ENCODE results near the gene HDAC9.

HDAC9 gene

DNA sequence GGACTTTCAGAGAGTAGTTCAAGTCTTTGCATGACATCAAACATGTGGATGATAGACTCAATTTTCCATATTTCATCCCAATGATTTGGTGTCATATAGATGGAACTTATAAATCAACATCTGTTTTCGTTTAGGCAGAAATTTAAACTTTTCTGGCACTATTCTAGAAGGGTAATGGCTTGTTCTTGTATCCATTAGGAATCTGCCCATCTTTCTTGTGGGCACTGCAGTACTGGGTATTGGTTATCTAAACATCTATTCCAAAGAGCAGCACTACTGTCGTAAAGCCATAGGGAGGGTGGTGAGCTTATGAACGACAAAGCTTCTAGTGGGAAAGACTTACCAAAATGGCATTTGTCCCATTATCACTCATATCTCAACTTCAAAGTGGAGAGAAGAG lies 348.4 kb downstream of the HDAC9 start:
- no peak overlapping the region for H3K4me3 ChIP-seq (ENCODE audit: control insufficient read depth, low read depth, low read length)
- DNase-seq (ENCODE audit: low read depth), result no peak
- TF ChIP-seq, protein P1, sequence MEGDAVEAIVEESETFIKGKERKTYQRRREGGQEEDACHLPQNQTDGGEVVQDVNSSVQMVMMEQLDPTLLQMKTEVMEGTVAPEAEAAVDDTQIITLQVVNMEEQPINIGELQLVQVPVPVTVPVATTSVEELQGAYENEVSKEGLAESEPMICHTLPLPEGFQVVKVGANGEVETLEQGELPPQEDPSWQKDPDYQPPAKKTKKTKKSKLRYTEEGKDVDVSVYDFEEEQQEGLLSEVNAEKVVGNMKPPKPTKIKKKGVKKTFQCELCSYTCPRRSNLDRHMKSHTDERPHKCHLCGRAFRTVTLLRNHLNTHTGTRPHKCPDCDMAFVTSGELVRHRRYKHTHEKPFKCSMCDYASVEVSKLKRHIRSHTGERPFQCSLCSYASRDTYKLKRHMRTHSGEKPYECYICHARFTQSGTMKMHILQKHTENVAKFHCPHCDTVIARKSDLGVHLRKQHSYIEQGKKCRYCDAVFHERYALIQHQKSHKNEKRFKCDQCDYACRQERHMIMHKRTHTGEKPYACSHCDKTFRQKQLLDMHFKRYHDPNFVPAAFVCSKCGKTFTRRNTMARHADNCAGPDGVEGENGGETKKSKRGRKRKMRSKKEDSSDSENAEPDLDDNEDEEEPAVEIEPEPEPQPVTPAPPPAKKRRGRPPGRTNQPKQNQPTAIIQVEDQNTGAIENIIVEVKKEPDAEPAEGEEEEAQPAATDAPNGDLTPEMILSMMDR (conservative IDR thresholded peaks at IDR 0.05; ENCODE audit: control insufficient read depth, insufficient read depth, low read depth, low read length), result no peak

DNA sequence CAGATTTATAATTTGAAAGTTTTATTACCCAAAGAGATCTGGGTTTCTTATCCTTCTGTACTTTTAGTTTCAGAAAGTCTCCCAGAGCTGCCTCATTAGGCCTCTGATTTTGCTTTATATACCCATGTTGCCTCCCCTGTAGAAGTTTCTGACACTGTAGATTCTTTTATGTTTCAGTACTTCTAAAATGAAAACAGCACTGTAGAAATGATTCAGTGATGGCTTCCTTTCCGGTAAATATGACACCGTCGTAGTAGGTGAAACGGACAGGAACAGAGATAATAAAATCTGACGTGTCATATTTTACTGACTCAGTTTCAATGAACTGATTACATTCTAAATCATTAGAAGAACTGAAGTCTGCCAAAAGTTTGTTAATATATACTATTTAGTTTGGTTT lies 349.2 kb downstream of the HDAC9 start:
- TF ChIP-seq, protein P1 (conservative IDR thresholded peaks at IDR 0.05; ENCODE audit: control insufficient read depth, insufficient read depth, low read depth, low read length), result no peak
- DNase-seq (ENCODE audit: low read depth), result no peak

DNA sequence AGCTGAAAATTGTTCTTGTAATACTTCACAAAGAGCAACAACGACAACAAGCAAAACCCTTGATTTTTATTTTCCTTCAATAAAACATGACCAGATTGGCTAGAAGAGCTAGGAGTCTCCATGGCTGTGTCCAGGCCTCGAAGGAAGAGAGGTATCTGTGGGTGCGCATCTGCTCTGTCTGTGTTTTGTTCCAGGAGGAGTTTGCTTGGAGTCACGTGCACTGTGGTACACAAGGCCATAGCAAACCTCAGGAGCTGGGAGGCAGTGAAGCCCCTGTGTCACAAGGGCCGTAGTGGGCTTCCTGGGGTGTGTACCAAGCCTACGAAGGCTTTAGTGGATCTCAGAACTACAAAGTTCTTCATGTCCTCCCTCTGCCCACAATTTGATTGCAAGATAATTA lies 350.2 kb downstream of the HDAC9 start:
- no peak overlapping the region for H3K4me3 ChIP-seq (ENCODE audit: control insufficient read depth, low read depth, low read length)
- DNase-seq (ENCODE audit: low read depth), result no peak
- TF ChIP-seq, protein P1 (conservative IDR thresholded peaks at IDR 0.05; ENCODE audit: control insufficient read depth, insufficient read depth, low read depth, low read length), result no peak

More for the DNA sequence above, 349.2 kb downstream of the HDAC9 start:
- no peak overlapping the region for H3K4me3 ChIP-seq (ENCODE audit: control insufficient read depth, low read depth, low read length)

DNA sequence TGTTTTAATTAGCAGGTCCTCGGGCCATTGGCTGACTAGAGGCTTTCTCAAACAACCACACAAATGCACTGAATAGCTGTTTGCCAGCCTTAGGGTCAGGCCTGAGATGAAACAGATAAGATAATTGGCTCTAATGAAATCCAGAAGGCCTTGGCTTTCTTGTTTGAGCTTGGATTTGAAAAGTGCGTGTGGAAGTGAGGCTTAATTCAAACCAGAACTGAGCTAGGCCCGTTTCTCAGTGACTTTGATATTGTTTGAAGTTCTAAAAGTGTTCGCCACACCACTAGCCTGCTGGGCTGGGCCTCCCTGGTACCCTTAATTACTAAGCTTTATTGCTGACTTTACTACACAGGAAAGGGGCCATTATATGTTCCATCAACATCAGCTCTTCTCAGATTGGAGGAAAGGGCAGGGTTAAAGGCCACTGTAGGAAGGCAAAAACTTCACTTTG lies 351.2 kb downstream of the HDAC9 start:
- H3K4me3 ChIP-seq (ENCODE audit: control insufficient read depth, low read depth, low read length), result no peak overlapping the region
- TF ChIP-seq, protein P1 (conservative IDR thresholded peaks at IDR 0.05; ENCODE audit: control insufficient read depth, insufficient read depth, low read depth, low read length), result no peak
- DNase-seq (ENCODE audit: low read depth), result no peak

DNA sequence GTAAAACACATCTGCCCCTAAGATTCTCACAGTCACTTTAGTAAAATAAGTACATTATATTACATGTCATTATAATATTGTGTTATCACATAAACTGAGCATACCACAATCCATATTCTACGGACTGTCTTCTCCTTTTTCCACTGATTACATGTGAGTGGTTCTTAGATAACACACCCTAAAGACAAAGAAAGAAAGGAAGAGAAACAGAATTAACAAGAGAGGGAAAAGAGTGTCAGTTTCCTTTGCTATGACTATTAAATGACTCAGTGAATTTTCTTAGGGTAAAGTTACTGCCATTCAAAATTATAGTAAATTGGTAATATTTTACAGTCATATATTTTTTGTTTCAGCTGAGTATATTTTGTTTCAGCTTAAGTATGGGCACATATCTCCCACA lies 353.6 kb downstream of the HDAC9 start:
- no peak for DNase-seq (ENCODE audit: low read depth)
- TF ChIP-seq, protein P1 (conservative IDR thresholded peaks at IDR 0.05; ENCODE audit: control insufficient read depth, insufficient read depth, low read depth, low read length), result no peak
- no peak overlapping the region for H3K4me3 ChIP-seq (ENCODE audit: control insufficient read depth, low read depth, low read length)

DNA sequence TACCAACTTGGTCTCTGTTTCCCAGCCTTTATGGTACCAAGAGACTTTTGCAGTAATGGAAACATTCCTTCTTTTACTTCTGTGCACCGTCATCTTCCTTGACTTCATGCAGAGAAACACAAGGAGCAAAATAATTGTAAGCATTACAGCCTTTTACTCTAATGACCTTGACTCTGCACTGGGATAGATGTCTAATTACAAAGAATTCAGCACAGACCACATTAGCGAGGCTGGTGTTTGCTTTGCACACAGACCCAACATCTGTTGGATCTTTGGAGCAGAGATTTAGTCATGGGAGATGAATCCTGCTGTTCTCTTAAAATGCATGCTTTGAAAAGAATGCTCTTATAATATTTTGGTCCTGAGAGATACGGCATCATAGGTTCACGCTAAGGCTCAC lies 360.2 kb downstream of the HDAC9 start:
- H3K4me3 ChIP-seq (ENCODE audit: control insufficient read depth, low read depth, low read length), result no peak overlapping the region
- DNase-seq (ENCODE audit: low read depth), result peak; percentile 65
- TF ChIP-seq, protein P1 (conservative IDR thresholded peaks at IDR 0.05; ENCODE audit: control insufficient read depth, insufficient read depth, low read depth, low read length), result no peak

DNA sequence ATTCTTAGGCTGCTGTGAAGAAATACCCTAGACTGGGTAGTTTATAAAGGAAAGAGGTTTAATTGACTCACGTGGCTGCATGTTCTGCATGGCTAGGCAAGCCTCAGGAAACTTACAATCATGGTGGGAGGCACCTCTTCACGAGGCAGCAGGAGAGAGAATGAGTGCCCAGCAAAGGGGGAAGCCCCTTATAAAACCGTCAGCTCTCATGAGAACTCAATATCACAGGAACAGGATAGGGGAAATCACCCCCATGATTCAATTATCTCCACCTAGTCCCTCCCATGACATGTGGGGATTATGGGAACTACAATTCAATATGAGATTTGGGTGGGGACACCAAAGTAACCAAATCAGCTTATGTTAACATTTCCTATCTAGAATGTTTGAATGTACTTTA lies 362.7 kb downstream of the HDAC9 start:
- no peak overlapping the region for H3K4me3 ChIP-seq (ENCODE audit: control insufficient read depth, low read depth, low read length)
- TF ChIP-seq, protein P1 (conservative IDR thresholded peaks at IDR 0.05; ENCODE audit: control insufficient read depth, insufficient read depth, low read depth, low read length), result no peak
- no peak for DNase-seq (ENCODE audit: low read depth)

Data from fibroblast of mammary gland (primary cell).